RWPE2 (cell line): Measurements from ENCODE around the gene INHBC.

Experiments used
- ATAC-seq: fragments of 200-7000 bp; cut with Tn5 transposase; 3 replicates; pipeline ENCODE4 v1.9.1; 2021; ENCODE audit warnings: low read depth
- DNase-seq: peaks from one replicate; pipeline ENCODE4 v3.0.0-alpha.2; 2020; ENCODE audit warnings: low spot score
- H3K27ac ChIP-seq: fragments of 450-650 bp; 2 replicates; pipeline ENCODE4 v1.5.1; 2017; ENCODE audit warnings: mild to moderate bottlenecking; ENCODE audit not compliant: poor library complexity, severe bottlenecking
- H3K27me3 ChIP-seq: fragments of 250-450 bp; sonication (Bioruptor Pico); 2 replicates; pipeline ENCODE4 v1.5.1; 2021; ENCODE audit warnings: mild to moderate bottlenecking, moderate library complexity; ENCODE audit not compliant: insufficient read depth, poor library complexity, severe bottlenecking
- H3K36me3 ChIP-seq: fragments of 250-450 bp; sonication (Bioruptor Pico); 2 replicates; pipeline ENCODE4 v1.5.1; 2020; ENCODE audit warnings: low read depth, mild to moderate bottlenecking, moderate library complexity
- H3K4me1 ChIP-seq: fragments of 250-450 bp; sonication (Bioruptor Pico); 2 replicates; pipeline ENCODE4 v1.5.1; 2021; ENCODE audit warnings: mild to moderate bottlenecking, moderate library complexity; ENCODE audit not compliant: insufficient read depth, poor library complexity, severe bottlenecking
- H3K4me3 ChIP-seq: fragments of 250-450 bp; sonication (Bioruptor Pico); 2 replicates; pipeline ENCODE4 v1.5.1; 2021; ENCODE audit warnings: mild to moderate bottlenecking, moderate library complexity; ENCODE audit not compliant: severe bottlenecking
- H3K9me3 ChIP-seq: fragments of 250-450 bp; sonication (Bioruptor Pico); 2 replicates; pipeline ENCODE4 v1.5.1; 2021; ENCODE audit warnings: mild to moderate bottlenecking, moderate library complexity; ENCODE audit not compliant: severe bottlenecking
- TF ChIP-seq, protein P1 (sequence below): fragments of 450-650 bp; IDR thresholded peaks from one replicate; pipeline ENCODE4 v1.5.1; 2017; ENCODE audit warnings: mild to moderate bottlenecking, moderate library complexity; ENCODE audit not compliant: poor library complexity, severe bottlenecking

The INHBC gene

DNA sequence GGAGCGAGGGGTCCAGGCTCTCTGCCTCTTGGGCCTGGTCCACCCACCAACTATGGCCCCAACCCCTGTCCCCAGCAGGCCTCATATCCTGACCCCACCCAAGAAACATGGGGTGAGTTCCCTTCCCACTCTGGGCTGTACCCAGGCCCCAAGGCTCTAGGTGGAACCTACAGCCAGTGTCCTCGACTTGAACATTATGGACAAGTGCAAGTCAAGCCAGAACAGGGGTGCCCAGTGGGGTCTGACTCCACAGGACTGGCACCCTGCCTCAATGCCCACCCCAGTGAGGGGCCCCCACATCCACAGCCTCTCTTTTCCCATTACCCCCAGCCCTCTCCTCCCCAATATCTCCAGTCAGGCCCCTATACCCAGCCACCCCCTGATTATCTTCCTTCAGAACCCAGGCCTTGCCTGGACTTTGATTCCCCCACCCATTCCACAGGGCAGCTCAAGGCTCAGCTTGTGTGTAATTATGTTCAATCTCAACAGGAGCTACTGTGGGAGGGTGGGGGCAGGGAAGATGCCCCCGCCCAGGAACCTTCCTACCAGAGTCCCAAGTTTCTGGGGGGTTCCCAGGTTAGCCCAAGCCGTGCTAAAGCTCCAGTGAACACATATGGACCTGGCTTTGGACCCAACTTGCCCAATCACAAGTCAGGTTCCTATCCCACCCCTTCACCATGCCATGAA is 36.5 kb downstream of the INHBC start:
- no peak for ATAC-seq
- H3K36me3 ChIP-seq: no peaks in the 10 kb centered on the region
- peaks cover 45% of the 10 kb centered on the region for H3K27me3 ChIP-seq
- H3K4me1 ChIP-seq: no peaks in the 10 kb centered on the region
- DNase-seq: no peak
- no peaks in the 10 kb centered on the region for H3K9me3 ChIP-seq
- H3K27ac ChIP-seq: no peak overlapping the region
- no peak overlapping the region for H3K4me3 ChIP-seq
- TF ChIP-seq, protein P1, sequence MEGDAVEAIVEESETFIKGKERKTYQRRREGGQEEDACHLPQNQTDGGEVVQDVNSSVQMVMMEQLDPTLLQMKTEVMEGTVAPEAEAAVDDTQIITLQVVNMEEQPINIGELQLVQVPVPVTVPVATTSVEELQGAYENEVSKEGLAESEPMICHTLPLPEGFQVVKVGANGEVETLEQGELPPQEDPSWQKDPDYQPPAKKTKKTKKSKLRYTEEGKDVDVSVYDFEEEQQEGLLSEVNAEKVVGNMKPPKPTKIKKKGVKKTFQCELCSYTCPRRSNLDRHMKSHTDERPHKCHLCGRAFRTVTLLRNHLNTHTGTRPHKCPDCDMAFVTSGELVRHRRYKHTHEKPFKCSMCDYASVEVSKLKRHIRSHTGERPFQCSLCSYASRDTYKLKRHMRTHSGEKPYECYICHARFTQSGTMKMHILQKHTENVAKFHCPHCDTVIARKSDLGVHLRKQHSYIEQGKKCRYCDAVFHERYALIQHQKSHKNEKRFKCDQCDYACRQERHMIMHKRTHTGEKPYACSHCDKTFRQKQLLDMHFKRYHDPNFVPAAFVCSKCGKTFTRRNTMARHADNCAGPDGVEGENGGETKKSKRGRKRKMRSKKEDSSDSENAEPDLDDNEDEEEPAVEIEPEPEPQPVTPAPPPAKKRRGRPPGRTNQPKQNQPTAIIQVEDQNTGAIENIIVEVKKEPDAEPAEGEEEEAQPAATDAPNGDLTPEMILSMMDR: no peak

DNA sequence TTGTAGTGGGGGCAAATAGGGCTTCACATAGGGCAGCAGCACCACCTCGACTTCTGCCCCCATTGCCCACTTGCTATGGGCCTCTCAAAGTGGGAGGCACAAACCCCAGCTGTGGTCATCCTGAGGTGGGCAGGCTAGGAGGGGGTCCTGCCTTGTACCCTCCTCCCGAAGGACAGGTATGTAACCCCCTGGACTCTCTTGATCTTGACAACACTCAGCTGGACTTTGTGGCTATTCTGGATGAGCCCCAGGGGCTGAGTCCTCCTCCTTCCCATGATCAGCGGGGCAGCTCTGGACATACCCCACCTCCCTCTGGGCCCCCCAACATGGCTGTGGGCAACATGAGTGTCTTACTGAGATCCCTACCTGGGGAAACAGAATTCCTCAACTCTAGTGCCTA is 37.1 kb downstream of the INHBC start:
- TF ChIP-seq, protein P1: no peak
- Histone ChIP-seq H3K27me3 (peaks cover 50% of the 10 kb centered on the region), H3K4me1 (no peaks in the 10 kb centered on the region), H3K4me3 (no peak overlapping the region), H3K9me3 (no peaks in the 10 kb centered on the region), H3K36me3 (no peaks in the 10 kb centered on the region), H3K27ac (no peak overlapping the region)
- ATAC-seq (no peak), DNase-seq (no peak)

DNA sequence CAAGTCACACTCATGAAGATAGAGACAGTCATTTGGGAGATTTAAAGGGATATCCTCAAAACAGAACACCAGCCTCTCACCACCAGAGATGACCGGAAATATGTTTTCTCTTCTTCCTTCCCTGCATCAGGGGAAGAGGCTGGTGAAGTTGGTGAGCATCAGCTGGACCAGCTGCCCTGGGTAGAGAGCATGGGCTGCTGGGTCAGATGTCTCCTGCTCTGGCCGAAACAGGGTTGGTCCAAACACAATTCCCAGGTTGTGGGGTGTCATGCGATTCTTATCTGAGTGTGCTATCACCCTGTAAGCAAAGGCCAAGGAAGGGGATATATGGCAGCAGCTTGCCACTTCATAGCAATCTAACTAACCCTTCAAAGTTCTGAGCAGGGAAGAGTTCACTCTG is 37.8 kb downstream of the INHBC start:
- Histone ChIP-seq H3K36me3 (no peaks in the 10 kb centered on the region), H3K27me3 (peaks cover 49% of the 10 kb centered on the region), H3K4me3 (no peak overlapping the region), H3K4me1 (no peaks in the 10 kb centered on the region), H3K9me3 (no peaks in the 10 kb centered on the region), H3K27ac (no peak overlapping the region)
- TF ChIP-seq, protein P1: no peak
- ATAC-seq (no peak), DNase-seq (no peak)

DNA sequence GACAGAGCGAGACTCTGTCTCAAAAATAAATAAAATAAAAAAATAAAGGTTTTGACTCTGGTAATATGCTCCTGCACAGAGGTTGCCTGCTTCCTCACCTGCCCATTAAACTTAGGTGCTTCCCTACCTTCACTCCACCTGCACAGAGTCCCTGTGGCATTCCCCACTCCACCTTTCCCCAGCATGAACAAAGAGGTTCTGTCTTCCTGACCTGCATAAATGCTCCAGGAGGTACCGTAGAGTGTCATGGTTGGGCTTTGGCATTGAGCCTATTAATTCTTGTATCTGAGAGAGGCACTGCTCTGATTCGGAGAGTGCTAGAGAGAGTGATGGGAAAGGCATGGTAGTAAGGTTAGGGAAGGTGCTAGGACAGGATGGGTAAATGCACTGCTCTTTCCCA is 38.8 kb downstream of the INHBC start:
- H3K4me3 ChIP-seq: no peak overlapping the region
- TF ChIP-seq, protein P1: no peak
- H3K36me3 ChIP-seq: no peaks in the 10 kb centered on the region
- H3K27ac ChIP-seq: no peak overlapping the region
- ATAC-seq (no peak), DNase-seq (no peak)
- peaks cover 47% of the 10 kb centered on the region for H3K27me3 ChIP-seq
- no peaks in the 10 kb centered on the region for H3K9me3 ChIP-seq
- H3K4me1 ChIP-seq: no peaks in the 10 kb centered on the region

DNA sequence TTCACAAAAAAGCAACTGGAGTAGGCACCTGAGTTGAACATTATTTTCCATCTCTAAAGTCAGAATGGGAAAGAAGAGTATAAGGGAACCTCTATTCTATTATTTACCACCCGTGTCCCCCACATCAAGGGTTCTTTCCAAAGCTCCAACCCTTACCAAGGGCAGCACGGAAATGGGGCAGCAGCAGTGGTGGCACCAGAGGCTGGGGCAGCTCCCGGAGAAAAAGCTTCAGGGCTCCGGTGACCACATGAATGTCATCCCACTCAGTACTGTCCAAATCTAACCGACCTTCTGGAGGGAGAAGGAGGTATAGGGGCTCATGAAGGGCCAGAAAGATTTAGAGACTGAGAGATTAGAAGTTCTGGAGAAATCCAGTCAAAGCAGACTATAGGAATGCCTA is 39.3 kb downstream of the INHBC start:
- H3K27me3 ChIP-seq: peaks cover 47% of the 10 kb centered on the region
- no peaks in the 10 kb centered on the region for H3K9me3 ChIP-seq
- TF ChIP-seq, protein P1: no peak
- no peaks in the 10 kb centered on the region for H3K4me1 ChIP-seq
- H3K27ac ChIP-seq: no peak overlapping the region
- H3K4me3 ChIP-seq: no peak overlapping the region
- H3K36me3 ChIP-seq: no peaks in the 10 kb centered on the region
- DNase-seq (no peak), ATAC-seq (no peak)
